Measurements from ENCODE around the gene SMIM14. TPM values are rescaled to one million over a fixed set of nuclear protein-coding genes. Genes with fewer than 3 reads are reported as not detected.
"Not testable (repeated sequence)": the region's sequence is repeated elsewhere in the genome, so short reads cannot be mapped to it uniquely, and the experiment has no call there.

SMIM14 gene
- 1 to 10 TPM; 2.0 to 2.5 TPM for total RNA-seq

DNA sequence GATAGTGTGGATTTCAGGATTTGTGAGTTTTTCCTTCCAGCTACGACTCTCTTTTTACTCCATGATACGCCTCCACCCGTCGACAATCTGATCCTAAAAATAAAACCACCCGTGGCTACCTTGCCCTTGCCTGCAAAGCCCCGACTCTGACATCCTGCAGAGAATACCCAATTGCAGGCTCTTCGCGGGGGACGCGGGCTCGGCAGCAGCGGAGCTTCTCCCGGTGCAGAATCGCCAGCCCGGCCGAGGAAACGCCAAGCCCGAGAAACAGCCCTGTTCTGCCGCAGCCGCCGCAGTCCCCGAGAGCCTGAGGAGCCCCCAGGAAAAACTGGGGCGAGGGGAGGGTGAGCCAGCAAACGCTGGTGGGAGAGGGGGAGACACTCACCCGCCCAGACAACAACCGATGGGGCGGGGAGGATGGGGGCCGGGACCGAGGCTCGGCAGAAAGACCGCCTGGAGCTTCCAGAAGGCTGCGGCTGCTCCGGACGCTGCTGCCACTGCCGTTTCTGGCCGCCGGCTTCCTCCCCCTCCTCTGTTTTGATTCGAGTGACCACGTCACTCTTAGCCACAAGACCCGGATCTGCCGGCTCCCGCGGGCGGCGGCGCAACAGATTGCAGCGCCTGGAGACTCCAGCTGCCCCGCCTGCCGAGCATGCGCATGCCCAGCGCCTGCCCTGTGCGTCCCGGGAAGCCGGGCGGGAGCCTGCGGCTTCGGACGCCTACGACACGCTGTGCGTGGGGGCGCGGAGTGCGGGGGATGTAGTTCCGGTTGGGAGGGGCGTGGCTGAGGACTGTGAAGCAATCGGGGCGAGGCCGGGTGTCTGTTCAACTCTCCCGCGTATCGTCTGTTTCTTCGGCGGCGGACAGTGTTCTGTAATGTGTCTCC is at the start of gene SMIM14:
TSS of gene SMIM14 (minus strand) at position 512 of the 886 bp plus-strand sequence. CDS start 33,720 bp downstream, outside the sequence.
- POLR2A ChIA-PET, result interaction anchor here (0.6 to 2.4 kb wide), 7 partner anchors 59 to 418 kb away, joined by 3 to 9 read pairs (median 3); partner anchors contain the start of genes N4BP2, PDS5A, UBE2K and UGDH
- H3K9me3 Mint-ChIP-seq (ENCODE audit: insufficient read depth), result no peaks in the 10 kb centered on the region
- peak within 1 kb of the TSS; percentile 91 for H3K4me3 Mint-ChIP-seq
- DNase-seq (peak; percentile 88), ATAC-seq (peak; percentile 85)
- H3K27ac Mint-ChIP-seq, result peak within 1 kb of the TSS; percentile 43
- H3K4me1 Mint-ChIP-seq (ENCODE audit: low read depth), result peaks cover 33% of the 10 kb centered on the region
- no peaks in the 10 kb centered on the region for H3K36me3 Mint-ChIP-seq (ENCODE audit: low read depth)
- CTCF ChIA-PET, result interaction anchor here (0.8 to 2.7 kb wide), 6 partner anchors 9 to 340 kb away, joined by 3 to 19 read pairs (median 4); partner anchors contain the start of gene UGDH
- peaks cover 12% of the 10 kb centered on the region for H3K27me3 Mint-ChIP-seq (ENCODE audit: low read depth)

DNA sequence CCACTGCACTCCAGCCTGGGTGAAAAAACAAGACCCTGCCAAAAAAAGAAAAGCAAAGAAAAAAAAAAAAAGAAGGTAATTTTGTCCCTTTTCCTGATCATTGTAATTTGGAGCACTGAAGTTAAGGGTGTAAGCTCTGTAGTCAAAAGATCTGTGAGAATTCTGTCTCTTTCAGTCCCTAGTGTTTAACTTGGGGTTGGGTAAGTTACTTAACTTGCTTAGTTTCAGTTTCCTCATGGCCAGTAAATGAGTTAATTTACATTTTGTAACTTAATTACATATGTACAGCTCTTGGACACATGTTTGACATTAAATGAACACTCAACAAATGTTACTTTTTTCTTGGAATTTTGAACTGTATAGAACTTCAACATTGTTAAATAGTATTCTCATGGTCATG is 48.3 kb upstream of the SMIM14 start:
- H3K27me3 Mint-ChIP-seq (ENCODE audit: low read depth), result no peaks in the 10 kb centered on the region
- H3K9me3 Mint-ChIP-seq (ENCODE audit: insufficient read depth), result peaks cover 3% of the 10 kb centered on the region
- H3K36me3 Mint-ChIP-seq (ENCODE audit: low read depth), result no peaks in the 10 kb centered on the region
- H3K4me3 Mint-ChIP-seq, result no peak overlapping the region
- ATAC-seq (no peak), DNase-seq (no peak)
- peaks cover 2% of the 10 kb centered on the region for H3K4me1 Mint-ChIP-seq (ENCODE audit: low read depth)
- no peak overlapping the region for H3K27ac Mint-ChIP-seq
- ChIA-PET POLR2A (no interaction called here), CTCF (no interaction called here)

DNA sequence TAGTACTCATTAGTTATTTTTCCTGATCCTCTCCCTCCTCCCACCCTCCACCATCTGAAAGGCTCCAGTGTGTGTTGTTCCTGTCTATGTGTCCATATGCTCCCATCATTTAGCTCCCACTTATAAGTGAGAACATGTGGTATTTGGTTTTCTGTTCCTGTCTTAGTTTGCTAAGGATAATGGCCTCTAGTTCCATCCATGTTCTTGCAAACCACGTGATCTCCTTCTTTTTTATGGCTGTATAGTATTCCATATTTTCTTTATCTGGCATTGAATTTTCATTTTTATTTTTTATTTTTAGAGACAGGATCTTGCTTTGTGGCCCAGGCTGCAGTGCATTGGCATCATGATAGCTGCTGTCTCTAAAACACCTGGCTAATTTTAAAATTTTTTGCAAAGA is 47.3 kb upstream of the SMIM14 start:
- no peak overlapping the region for H3K27ac Mint-ChIP-seq
- H3K27me3 Mint-ChIP-seq (ENCODE audit: low read depth), result no peaks in the 10 kb centered on the region
- no peak for ATAC-seq
- H3K4me1 Mint-ChIP-seq (ENCODE audit: low read depth), result peaks cover 2% of the 10 kb centered on the region
- ChIA-PET POLR2A (no interaction called here), CTCF (no interaction called here)
- H3K9me3 Mint-ChIP-seq (ENCODE audit: insufficient read depth), result peaks cover 3% of the 10 kb centered on the region
- no peak for DNase-seq
- no peak overlapping the region for H3K4me3 Mint-ChIP-seq
- no peaks in the 10 kb centered on the region for H3K36me3 Mint-ChIP-seq (ENCODE audit: low read depth)

DNA sequence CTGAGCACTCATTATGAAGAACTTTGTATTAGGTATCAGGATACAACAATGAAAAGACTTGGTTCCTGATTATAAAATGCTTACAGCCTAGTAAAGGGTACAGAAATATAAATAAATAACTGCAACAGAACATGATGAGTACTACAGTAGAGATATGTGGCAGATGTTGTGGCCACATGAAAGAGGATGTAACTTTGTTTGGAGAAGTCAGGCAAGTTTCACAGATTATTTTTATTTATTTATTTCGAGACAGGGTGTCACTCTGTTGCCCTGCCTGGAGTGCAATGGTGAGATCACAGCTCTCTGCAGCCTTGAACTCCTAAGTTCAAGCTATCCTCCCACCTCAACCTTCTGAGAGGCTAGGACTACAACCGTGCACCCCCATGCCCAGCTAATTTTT is 43.5 kb upstream of the SMIM14 start:
- Mint-ChIP-seq H3K9me3 (ENCODE audit: insufficient read depth) (peaks cover 3% of the 10 kb centered on the region), H3K4me3 (no peak overlapping the region), H3K36me3 (ENCODE audit: low read depth) (no peaks in the 10 kb centered on the region), H3K27ac (no peak overlapping the region), H3K4me1 (ENCODE audit: low read depth) (peaks cover 2% of the 10 kb centered on the region), H3K27me3 (ENCODE audit: low read depth) (peaks cover 13% of the 10 kb centered on the region)
- ChIA-PET CTCF (no interaction called here), POLR2A (no interaction called here)
- no peak for ATAC-seq
- DNase-seq, result no peak

DNA sequence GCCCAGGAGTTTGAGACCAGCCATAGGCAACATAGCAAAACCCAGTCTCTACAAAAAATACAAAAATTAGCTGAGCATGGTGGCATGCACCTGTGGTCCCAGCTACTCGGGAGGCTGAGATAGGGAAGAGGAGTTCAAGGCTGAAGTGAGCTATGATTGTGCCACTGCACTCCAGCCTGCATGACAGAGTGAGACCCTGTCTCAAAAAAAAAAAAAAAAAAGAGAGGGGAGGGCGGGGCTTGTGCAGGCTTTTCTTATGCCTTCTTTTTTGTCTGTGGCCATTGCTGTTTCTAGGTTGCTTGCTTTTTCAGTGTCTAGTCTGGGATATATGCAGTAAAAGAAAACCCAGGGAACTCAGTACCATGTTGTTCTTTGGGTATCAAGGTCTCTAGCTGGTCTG is 42.3 kb upstream of the SMIM14 start:
- DNase-seq; POLR2A ChIA-PET; H3K9me3 Mint-ChIP-seq (ENCODE audit: insufficient read depth); H3K4me1 Mint-ChIP-seq (ENCODE audit: low read depth); H3K4me3 Mint-ChIP-seq; ATAC-seq; H3K36me3 Mint-ChIP-seq (ENCODE audit: low read depth); CTCF ChIA-PET; H3K27ac Mint-ChIP-seq: not testable (repeated sequence)
- peaks cover 13% of the 10 kb centered on the region for H3K27me3 Mint-ChIP-seq (ENCODE audit: low read depth)

DNA sequence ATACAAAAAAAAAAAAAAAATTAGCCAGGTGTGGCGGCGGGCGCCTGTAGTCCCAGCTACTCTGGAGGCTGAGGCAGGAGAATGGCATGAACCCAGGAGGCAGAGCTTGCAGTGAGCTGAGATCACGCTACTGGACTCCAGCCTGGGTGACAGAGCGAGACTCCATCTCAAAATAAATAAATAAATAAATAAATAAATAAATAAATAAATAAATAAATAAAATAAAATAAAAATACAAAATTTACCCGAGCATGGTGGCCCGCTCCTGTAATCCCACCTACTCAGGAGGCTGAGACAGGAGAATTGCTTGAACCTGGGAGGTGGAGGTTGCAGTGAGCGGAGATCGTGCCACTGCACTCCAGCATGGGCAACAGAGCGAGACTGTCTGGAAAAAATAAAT is 37.0 kb upstream of the SMIM14 start:
- H3K27me3 Mint-ChIP-seq (ENCODE audit: low read depth), result peaks cover 26% of the 10 kb centered on the region
- DNase-seq; POLR2A ChIA-PET; H3K36me3 Mint-ChIP-seq (ENCODE audit: low read depth); H3K4me1 Mint-ChIP-seq (ENCODE audit: low read depth); H3K9me3 Mint-ChIP-seq (ENCODE audit: insufficient read depth); H3K27ac Mint-ChIP-seq; ATAC-seq; H3K4me3 Mint-ChIP-seq: not testable (repeated sequence)
- CTCF ChIA-PET, result interaction anchor here (1.6 kb wide), 1 partner anchor 19 kb away, joined by 3 read pairs; no protein-coding TSS in a partner anchor

DNA sequence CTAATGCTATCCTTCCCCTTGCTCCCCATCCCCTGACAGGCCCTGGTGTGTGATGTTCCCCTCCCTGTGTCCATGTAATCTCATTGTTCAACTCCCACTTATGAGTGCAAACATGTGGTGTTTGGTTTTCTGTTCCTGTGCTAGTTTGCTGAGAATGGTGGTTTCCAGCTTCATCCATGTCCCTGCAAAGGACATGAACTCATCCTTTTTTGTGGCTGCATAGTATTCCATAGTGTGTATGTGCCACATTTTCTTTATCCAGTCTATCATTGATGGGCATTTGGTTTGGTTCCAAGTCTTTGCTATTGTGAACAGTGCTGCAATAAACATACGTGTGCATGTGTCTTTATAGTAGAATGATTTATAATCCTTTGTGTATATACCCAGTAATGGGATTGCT is 31.6 kb upstream of the SMIM14 start:
- H3K4me3 Mint-ChIP-seq; ATAC-seq; H3K36me3 Mint-ChIP-seq (ENCODE audit: low read depth); DNase-seq; H3K4me1 Mint-ChIP-seq (ENCODE audit: low read depth); H3K27ac Mint-ChIP-seq; CTCF ChIA-PET; H3K9me3 Mint-ChIP-seq (ENCODE audit: insufficient read depth); POLR2A ChIA-PET: not testable (repeated sequence)
- peaks cover 16% of the 10 kb centered on the region for H3K27me3 Mint-ChIP-seq (ENCODE audit: low read depth)

DNA sequence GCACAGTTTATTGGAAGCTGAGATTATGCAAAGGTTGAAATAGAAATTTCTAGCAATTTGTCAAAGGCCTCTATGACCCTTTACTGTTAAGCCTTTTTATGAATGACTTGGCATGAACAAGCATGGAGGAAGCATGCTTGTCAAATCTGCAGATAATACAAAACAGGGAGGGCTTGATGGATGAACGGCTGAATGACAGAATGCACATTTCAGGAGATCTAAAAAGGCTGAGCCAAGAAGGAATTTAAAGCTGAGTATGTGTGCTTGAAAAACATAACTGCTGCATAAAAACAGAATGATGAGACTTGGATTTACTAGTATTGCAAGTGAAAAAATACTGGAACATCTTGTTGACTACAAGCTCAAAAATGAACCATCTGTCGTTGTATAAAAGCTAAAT is 30.2 kb upstream of the SMIM14 start:
- CTCF ChIA-PET, result interaction anchor here (0.8 kb wide), 1 partner anchor 108 kb away, joined by 5 read pairs; no protein-coding TSS in a partner anchor
- H3K27ac Mint-ChIP-seq, result no peak overlapping the region

DNA sequence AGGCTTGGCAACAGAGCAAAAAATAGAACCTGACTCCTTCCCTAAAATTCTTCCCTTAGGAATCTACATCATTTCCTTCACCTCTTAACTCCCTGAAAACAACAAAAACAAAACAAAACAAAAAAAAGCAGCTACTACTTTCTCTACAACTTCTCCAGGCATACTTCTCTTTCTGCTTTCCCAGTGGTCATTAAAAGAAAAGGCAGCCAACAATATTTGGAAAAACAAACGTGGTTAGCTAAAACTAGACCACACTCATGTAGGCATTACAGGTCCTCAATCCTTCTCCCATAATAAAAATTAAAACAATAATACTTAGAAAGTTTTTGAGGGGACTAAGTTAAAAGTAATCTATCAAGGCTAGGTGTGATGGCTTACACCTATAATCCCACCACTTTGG is 29.0 kb upstream of the SMIM14 start:
- Mint-ChIP-seq H3K36me3 (ENCODE audit: low read depth) (no peaks in the 10 kb centered on the region), H3K4me3 (no peak overlapping the region), H3K4me1 (ENCODE audit: low read depth) (no peaks in the 10 kb centered on the region), H3K27me3 (ENCODE audit: low read depth) (peaks cover 18% of the 10 kb centered on the region), H3K27ac (no peak overlapping the region), H3K9me3 (ENCODE audit: insufficient read depth) (no peaks in the 10 kb centered on the region)
- no peak for DNase-seq
- no peak for ATAC-seq
- ChIA-PET CTCF (no interaction called here), POLR2A (no interaction called here)

More for the DNA sequence above, 30.2 kb upstream of the SMIM14 start:
- ATAC-seq, result no peak
- Mint-ChIP-seq H3K4me3 (no peak overlapping the region), H3K27me3 (ENCODE audit: low read depth) (peaks cover 18% of the 10 kb centered on the region), H3K4me1 (ENCODE audit: low read depth) (no peaks in the 10 kb centered on the region), H3K36me3 (ENCODE audit: low read depth) (no peaks in the 10 kb centered on the region), H3K9me3 (ENCODE audit: insufficient read depth) (no peaks in the 10 kb centered on the region)
- DNase-seq, result no peak
- POLR2A ChIA-PET, result interaction anchor here (0.6 kb wide), 1 partner anchor 724 kb away, joined by 3 read pairs; no protein-coding TSS in a partner anchor

DNA sequence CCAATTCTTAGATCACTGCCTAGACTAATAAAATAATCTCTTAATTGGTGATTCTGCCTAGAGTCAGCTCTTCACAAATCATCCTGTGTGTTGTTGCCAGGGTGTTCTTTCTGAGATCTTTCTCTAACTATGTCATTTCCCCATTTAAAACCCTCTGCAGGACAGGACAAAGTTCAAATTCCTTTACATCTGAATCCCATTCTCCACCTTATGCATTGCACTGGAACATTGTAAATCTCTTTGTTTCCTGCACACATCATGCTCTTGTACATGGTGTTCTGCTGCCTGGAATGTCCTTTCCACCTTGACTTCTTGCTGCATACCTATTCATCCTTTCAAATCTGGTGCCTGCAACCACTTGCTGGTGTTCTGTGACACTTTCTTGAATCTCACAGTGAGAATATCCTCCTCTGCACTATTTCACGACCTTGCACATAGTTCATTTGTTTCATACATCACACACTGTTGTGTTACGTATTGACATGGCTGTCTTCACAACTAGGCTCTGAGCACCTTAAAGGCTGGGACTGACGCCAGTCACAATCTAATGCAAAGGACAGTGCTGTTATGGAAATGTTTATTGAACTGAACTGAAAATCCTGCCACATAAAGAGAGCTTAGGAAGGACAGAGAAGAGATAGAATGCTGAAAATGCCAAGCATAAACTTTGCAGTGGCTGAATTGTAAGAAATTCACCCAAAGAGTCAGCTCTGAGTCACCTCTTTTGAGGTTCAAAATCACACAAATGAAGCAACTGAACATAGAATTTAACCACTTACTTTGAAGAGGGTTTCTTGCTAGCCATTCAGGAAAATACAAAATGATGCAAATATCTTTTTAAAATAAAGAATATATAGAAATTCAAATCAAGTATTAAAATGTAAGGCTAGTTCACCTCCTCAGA is 26.4 kb upstream of the SMIM14 start:
- H3K4me1 Mint-ChIP-seq (ENCODE audit: low read depth), result no peaks in the 10 kb centered on the region
- no peak for ATAC-seq
- peak; percentile 20 for DNase-seq
- peaks cover 7% of the 10 kb centered on the region for H3K27me3 Mint-ChIP-seq (ENCODE audit: low read depth)
- no peaks in the 10 kb centered on the region for H3K36me3 Mint-ChIP-seq (ENCODE audit: low read depth)
- no peak overlapping the region for H3K4me3 Mint-ChIP-seq
- POLR2A ChIA-PET, result no interaction called here
- no peak overlapping the region for H3K27ac Mint-ChIP-seq
- no peaks in the 10 kb centered on the region for H3K9me3 Mint-ChIP-seq (ENCODE audit: insufficient read depth)
- CTCF ChIA-PET, result interaction anchor here (1.7 kb wide), 1 partner anchor 196 kb away, joined by 4 read pairs; no protein-coding TSS in a partner anchor

DNA sequence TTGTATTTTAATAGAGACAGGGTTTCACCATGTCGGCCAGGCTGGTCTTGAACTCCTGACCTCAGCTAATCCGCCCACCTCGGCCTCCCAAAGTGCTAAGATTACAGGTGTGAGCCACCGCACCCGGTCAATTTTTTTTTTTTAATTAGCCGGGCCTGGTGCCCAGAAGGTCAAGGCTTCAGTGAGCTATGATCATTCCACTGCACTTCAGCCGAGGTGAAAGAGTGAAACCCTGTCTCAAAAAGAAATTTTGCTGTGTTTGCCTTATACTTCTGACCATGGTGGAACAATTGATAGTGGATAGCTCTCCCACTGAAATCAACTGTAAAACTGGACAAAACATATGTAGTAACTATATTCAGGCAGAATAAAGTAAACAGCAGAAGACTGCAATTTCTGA is 24.0 kb upstream of the SMIM14 start:
- H3K4me1 Mint-ChIP-seq (ENCODE audit: low read depth), result no peaks in the 10 kb centered on the region
- no peak overlapping the region for H3K4me3 Mint-ChIP-seq
- no peak for DNase-seq
- no peak overlapping the region for H3K27ac Mint-ChIP-seq
- ChIA-PET POLR2A (no interaction called here), CTCF (interaction anchor here (0.7 to 1.2 kb wide), 3 partner anchors 193 to 255 kb away, joined by 3 to 4 read pairs (median 3); no protein-coding TSS in a partner anchor)
- H3K9me3 Mint-ChIP-seq (ENCODE audit: insufficient read depth), result no peaks in the 10 kb centered on the region
- H3K36me3 Mint-ChIP-seq (ENCODE audit: low read depth), result no peaks in the 10 kb centered on the region
- ATAC-seq, result no peak
- peaks cover 5% of the 10 kb centered on the region for H3K27me3 Mint-ChIP-seq (ENCODE audit: low read depth)

DNA sequence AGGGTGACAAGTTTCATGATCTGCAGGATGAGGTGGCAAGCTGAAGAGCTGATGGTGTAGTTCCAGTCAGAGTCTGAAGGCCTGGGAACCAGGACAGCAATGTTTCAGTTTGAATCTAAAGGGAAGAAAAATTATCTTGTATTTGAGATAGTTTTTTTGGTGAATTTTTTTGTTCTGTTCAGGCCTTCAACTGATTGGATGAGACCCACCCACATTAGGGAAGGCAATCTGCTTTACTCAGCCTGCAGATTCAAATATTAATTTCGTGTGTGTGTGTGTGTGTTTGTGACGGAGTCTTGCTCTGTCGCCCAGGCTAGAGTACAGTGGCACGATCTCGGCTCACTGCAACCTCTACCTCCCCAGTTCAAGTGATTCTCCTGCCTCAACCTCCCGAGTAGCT is 22.1 kb upstream of the SMIM14 start:
- Mint-ChIP-seq H3K9me3 (ENCODE audit: insufficient read depth) (no peaks in the 10 kb centered on the region), H3K4me1 (ENCODE audit: low read depth) (peaks cover 5% of the 10 kb centered on the region), H3K27me3 (ENCODE audit: low read depth) (peaks cover 5% of the 10 kb centered on the region), H3K4me3 (no peak overlapping the region), H3K27ac (no peak overlapping the region), H3K36me3 (ENCODE audit: low read depth) (no peaks in the 10 kb centered on the region)
- DNase-seq (no peak), ATAC-seq (no peak)
- ChIA-PET CTCF (no interaction called here), POLR2A (no interaction called here)

All from activated CD8-positive, alpha-beta T cell treated with anti-CD3 and anti-CD28 coated beads, Interleukin-2, amount 10 ng/mL, durations not matched to agents 7 days and 5 days (primary cell).